HG03135 (cell line): ENCODE measurements around the gene COA5.

ENCODE experiments used
- ATAC-seq: cut with Tn5 transposase; IDR thresholded peaks from one replicate; pipeline ENCODE4 v1.9.1; 2021; ENCODE audit warnings: mild to moderate bottlenecking, moderate library complexity; ENCODE audit not compliant: unreplicated experiment

The COA5 gene

DNA sequence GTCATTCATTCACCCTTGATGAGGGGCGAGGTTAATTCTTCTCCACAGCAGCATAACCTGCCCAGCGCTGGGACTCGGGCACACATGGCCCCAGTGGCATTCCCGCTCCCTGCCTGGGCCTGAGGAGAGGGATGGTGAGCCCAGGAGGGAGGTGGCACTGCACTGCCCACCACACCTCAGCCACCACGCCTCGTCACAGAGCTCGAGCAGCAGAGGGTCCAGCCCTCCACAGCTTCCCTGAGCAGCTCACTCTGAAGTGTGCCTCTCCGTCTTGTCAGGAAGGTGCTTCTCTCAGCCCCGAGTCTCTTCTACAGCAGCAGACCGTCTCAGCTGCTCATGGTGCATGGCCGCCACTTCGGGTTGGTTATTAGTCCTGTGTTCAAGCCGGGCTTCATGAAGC lies 34.9 kb downstream of the COA5 start:
- ATAC-seq: no peak

DNA sequence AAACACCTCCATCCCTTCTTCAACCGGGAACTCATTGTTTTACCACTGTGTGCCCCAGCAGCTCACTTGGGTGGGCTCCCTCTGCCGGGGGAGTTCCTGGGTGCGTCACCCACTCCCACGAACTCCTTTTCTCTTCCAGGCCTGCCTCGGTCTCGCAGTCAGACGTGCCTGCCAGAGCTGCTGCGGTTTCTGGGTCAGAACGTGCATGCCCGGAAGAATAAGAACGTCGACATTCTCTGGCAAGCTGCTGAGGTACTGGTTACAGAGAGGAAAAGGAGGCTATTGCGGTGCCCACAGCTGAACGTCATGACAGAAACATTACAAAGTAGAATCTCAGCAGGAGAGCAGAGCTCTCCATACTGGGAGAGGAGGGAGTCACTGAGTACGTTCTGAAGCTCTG lies 35.6 kb downstream of the COA5 start:
- no peak for ATAC-seq

DNA sequence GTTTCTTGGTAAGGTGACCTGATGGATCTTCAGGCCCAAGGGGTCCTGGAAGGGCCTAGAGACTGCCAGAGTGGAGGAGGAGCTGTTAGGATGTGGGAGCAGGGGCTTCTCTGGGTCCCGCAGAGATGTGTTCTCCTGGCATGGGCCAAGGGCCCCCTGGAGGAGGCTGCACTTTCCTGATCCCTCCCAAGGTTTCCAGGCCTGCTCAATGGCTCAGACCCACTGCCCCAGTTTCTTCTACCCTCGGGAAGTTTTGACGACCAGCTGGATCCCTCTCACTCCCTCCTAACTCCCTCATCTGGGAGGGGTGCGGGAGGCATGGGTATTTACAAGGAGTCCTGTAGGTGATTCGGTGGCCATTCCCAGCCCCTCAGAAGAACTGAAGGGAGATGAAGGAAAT lies 36.1 kb downstream of the COA5 start:
- ATAC-seq: no peak

DNA sequence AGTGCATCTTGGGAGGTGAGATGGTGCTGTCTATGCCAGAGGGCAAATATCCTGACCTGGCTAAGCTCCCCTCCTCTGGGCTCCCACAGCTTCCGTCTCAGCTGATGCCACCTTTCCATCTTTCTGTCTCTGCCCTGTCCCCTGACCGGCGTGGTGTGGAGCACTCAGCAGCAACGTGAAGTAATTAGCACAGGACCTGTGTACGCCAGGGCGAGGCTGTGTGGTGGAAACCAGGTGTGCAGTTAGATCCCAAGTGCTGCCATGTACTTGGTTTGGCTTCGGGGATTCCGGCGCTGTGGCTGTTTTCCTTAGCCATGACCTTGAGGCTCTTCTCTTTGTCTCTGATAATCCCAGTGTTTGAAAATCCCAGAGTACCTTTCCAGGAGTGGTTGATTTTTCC lies 36.5 kb downstream of the COA5 start:
- no peak for ATAC-seq

DNA sequence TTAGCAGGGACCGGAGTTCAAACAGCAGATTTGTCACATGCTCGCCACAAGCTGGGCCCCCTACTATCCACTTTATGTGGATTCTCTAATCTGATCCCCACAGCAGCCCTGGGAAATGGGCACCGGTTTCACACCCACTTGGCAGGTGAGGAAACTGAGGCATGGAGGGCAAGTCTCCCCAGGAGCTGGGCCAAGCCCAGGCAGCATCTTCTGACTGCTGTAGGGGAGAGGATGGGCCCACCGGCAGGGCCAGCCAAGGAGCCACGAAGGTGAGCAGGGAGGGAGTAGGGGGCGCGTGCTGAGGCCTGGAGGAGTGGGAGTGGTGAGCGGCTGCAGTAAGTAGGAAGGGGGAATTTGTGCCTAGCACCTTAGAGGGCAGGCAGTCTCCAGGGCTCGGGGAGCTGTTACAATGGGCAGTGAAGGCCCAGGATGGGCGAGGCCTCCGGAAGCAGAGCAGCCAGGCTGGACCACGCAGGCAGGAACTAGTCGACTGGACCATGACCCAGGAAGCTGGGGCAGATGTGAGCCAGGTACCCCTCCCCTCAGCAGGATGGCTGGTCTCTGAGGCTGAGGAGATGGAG lies 37.1 kb downstream of the COA5 start:
- ATAC-seq: no peak

DNA sequence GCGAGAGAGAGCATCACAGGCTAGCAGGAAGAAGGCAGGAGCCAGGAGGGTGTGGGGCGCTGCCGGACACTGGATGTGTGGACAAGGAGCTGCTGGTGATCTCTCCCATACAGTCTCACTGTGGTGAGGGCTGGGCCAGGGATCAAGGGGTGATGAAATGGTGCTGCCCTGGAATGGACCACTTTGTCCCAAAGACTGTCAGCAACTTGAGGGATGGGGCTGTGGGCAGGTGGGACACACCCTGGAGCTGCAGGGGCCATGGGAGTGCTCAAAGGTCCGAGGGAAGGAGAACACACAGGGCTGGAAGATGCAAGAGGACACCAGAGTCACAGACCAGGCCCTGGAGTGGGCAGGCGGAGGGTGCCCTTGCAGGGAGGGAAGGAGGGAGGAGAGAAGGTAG lies 38.0 kb downstream of the COA5 start:
- no peak for ATAC-seq

DNA sequence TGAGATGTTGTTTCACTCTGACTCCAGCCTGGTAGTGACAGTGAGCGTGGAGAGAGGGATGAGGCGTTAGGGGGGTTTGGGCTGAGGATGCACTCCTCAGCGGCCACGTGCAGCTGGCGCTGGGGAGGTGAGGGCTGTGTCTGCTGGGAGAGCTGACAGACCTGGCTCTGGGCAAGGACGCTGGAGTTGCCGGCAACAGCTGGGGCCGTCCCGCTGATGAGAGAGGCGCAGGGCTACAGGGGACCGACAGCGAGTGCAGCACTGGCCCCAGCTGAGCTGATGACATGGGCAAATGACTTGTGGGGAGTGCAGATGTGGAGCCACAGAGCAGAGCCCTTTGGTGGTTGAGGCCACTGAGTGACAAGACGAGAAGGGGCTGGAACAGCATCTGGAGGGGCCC lies 38.4 kb downstream of the COA5 start:
- no peak for ATAC-seq

DNA sequence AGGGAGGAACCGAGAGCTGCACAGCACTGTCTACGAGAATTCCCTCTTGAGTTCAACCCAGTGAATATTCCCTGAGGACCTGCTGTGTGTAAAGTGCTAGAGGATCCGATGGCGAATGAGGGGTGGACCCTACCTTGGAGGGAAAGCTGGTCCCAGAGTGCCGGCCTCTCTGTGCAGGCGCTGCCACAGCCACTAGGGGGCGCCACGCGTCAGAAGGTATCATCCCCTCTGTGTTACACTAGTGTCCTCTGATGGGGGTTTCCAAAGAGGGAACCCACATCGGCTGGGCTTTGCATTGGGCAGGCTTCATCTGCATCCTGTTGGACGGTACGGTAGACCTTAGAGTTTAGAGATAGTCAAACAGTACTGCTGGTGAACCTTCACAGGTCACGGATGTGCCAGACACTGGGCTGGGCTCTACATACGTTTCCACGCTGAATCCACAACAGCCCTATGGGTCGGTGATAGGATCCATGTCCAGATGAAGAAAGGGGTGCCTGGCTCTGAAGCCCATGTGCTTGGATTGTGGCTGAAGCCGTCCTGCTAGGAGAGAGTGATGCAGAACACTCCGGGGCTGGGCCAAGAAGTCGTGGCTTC lies 39.0 kb downstream of the COA5 start:
- ATAC-seq: no peak

DNA sequence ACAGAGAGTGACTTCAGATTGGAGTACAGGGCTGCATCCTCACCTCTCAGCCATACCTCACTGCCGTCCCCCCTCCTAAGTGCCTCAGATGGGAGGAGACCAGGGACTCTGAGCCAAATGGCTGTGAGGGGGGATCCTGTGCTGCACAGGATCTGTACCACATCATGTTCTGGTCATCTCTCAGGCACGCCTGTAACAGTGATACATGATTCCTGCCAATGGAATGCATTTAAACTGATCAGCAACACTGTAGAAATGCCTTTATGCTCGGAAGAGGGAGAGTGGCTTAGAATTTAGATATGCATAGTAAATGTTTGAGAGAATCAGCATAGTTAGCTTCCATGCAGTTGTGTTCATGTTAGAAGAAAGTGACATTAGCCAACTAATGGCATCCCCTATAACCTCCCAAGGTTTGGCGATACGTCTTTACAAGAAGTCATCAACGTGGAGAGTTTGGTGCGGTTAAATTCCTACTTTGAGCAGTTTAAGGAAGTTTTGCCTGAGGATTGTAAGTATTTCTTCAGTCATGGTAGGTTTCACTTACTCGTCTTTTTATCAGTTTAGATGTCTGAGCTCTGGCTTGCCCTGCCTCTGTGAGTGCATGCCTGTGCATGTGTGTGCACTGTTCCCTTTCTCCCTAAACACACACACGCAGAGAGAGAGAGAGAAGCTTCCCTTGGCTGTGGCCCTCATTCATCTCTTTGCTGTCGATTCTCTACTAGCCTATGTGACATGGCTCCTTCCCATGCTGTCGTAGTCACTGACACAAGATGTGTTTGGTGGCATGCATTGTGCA lies 40.0 kb downstream of the COA5 start:
- ATAC-seq: no peak

DNA sequence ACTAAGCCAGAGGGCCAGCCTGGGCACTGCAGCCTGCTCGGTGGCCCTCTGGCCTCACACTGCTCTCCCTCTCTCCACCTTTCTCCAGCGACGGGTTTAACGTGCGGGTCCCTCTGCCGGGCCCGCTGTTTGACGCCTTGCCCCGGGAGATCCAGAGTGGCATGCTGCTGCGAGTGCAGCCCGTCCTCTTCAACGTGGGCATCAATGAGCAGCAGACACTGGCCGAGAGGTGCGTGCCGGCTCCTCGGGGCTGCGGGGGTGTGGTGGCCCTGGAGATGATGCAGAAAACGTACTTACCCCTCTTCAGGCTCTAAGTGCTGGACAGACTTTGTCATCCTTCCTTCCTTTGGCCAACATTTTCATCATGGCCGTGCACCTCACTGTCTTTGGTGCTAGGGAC lies 42.4 kb downstream of the COA5 start:
- ATAC-seq: no peak

DNA sequence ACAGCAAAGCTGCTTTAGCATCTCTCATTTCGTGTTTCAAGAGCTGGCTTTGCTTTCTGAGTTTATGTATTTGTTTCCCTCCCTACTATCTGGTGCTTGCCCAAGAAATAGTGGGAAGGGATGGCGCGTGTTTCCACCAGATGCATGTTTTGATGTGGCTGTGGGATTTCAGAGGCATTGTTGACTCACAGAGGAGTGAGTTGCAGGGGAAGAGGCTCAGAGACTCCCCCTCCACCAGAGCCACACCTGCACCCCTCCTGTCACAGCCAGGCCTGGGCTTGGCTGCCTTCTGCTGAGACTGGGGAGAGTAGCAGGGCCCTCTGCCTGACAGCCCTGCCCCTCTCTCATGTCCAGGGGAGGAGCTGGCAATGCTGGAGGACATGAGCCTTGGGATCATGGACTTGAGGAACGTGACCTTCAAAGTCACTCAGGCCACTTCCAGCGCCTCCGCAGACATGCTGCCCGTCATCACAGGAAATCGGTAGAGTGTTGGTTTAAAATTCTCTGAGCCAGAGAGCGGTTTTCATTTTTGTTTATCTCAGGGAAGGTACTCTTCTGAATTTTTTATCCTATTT lies 42.9 kb downstream of the COA5 start:
- no peak for ATAC-seq

DNA sequence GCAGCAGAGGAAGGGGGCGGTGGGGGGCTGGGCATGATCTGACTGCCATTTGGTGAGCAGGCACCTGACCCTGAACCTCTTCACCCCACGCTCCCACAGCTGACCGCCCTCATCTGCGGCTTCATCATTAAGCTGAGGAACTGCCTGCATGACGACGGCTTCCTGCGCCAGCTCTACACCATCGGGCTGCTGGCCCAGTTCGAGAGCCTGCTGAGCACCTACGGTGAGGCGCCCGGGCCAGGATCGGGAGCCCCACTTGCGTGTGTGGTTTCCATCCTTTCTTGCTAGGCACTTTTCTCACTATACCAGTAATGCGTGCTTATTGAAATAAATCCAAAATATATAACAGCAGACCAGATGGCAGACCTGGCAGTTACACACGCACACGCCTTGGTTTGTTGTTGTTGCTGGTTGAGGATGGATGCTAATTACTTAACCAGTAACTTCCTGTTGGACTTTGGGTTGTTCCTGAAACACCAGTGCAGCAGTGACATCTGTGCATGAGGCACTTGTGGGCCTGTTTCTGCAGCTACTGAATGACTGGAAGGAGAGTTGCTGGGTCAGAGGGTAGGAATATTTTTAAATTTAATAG lies 43.7 kb downstream of the COA5 start:
- ATAC-seq: no peak

DNA sequence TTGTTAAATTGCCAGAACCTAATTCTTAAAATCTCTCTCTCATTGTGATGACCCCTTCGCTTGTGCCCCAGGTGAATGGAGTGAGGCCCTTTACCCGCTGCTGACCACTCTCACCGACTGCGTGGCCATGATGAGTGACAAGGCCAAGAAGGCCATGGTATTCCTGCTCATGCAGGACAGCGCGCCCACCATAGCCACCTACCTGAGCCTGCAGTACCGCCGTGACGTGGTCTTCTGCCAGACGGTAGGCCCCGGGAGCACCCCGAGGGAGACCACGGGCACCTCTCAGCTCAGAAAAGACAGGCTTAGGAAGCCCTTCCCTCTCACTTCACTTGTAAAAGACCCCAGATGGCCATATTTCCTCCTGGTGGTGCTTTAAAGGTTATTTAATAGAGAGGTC lies 44.9 kb downstream of the COA5 start:
- ATAC-seq: no peak

DNA sequence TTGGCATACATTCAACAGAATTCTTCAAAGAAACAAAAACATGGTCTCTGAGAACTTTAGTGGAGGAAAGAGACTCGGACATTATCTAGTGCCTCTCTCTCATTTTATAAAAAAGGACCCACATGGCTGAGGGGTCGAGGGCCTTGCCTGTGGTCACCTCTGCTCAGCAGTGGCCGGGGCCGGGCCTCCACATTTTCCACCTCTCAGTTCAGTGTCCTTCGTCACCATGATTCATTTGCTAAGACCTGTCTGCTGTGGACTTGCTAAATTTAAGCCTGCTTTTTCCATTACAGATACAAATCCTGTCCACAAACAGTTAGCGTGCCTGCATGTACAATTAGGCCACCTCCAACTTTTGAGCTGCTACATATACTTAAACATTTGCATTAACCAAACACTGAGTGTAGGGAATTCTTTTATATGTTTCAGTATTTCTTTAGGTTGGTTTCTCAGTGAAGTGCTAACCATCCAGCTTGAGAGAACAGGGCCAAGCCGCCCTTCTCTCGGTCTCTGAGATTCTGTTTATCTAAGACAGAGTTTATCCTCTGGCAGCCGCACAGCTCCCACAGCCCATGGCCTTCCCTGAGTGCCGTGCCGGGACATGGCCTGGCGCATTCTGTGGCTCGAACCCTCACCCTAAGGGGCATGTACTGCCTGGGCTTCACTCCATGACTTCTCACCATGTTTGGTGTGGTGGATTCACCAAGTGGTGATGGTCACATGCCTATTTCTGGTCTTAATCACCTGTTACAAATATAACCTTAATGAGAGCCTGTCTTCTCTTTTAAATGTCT lies 46.2 kb downstream of the COA5 start:
- ATAC-seq: no peak

DNA sequence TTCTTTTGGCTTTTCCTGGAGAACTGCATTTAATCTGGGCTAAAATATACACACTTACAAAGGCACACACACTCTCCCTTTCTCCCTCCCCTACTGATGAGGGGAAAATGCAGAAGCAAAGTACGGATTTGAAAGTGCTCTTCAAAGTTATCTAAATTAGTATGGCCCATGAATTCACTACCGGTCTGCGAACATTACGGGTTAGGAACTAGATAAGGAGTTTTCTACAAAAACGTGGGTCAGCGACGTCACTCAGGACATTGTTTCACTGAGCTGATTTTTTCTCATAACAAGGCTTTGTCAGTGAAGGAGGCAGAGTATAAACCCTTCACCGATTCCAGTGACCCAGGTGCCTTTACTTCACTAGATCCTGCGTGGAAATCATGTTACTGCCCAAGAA lies 47.3 kb downstream of the COA5 start:
- no peak for ATAC-seq

DNA sequence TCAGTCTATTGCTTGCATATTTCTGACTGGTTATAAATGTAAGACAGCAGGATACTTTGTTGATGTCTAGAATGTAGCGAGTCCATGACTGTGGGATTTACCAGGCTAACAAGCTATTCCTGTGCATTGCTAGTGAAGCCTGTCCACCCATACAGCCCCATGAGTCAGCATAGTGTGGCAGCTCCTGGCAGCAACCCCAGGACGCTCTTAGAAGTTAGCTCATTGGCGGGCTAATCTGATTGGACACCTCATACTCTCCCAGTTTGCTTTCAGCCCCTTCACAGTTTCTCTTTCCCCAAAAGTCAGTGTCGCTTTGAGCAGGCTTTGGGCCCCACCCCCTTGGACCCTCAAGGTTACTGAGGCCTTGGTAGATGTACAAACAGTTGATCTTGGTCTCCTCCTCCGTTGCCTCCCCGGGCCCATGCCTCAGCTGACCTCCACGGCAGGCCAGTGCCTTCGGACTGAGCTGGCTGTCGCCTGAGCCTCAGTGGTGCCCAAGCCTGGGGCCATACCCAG lies 48.0 kb downstream of the COA5 start:
- ATAC-seq: no peak

DNA sequence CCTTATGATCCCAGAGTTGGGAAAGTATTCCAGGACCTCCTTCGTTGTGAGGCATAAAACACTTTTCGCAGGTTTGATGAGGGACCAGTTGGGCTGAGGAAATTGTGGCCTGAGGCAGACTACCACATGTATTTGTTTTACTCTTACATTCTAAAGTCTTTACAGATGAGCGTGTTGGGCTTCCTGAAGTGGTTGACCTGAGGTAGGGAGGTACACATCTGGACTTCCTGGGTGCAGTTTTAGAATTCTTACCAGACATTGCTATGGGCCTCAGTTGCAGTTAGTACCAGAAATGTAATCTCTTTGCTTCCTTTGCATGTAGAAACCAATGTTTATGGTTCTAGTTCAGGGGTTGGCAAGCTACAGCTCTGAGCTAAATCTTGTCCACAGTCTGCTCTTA lies 48.7 kb downstream of the COA5 start:
- no peak for ATAC-seq

DNA sequence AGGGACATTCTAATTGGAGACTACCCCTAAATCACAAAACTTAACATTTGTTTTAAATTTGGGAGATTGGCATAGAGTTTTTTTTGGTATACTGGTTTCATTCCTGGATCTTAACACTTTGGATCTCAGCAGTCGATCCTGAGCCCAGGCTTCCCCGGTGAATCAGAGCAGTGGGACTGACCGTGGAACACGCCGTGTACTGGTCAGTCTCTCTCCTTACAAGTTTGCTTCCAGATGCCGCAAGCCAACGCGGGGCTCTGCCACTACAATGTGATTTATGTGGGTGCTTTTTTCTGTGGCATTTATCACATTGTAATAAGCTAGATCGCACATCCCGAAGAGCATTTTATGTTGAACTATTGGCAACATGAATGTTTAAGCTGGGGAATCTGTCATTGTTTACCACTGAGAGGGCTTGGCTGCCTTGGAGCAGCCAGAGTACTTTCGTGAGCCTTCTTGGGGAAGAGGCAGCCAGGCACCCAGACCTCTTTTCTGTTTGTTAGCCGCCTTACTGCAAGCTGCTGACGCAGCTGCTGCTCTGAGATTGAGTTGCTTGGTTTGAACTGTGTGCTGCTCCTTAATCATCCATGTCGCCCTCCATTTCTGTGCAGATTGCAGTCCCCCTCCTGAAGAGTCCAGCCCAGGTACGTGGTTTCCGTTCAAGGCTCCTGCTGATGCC lies 49.3 kb downstream of the COA5 start:
- ATAC-seq: no peak

DNA sequence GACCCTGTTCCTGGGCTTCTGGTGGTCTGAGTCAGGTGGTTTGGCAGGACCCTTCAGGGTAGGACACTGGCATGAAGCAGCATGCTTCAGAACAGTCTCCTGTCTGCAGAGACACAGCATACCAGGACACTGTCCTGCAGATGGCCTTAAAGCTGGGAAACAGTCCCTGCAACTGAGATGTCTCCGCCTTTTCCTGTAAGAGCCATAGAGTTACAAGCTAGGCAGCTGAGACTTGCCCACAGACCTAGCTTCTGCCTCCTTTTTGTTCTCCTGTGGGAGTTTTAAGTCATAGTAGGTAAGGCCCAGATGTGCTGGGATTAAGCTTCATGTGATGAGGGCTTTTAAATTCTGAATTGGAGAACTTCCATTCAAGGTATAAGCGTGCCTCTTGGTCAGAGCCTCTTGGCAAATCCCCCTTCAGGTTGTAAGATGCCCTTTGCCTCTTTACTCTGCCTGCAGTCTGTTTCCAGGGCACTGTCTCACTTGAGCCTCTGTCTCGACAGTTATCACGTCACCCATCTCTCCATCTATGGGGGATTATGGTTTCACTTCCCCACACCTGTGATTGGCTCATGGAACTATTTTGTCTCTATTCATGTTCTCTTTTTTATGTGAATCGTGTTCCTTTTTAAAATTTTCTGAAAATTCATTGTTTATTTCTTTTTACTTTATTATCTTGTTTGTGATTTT lies 51.8 kb downstream of the COA5 start:
- ATAC-seq: peak; percentile 58

DNA sequence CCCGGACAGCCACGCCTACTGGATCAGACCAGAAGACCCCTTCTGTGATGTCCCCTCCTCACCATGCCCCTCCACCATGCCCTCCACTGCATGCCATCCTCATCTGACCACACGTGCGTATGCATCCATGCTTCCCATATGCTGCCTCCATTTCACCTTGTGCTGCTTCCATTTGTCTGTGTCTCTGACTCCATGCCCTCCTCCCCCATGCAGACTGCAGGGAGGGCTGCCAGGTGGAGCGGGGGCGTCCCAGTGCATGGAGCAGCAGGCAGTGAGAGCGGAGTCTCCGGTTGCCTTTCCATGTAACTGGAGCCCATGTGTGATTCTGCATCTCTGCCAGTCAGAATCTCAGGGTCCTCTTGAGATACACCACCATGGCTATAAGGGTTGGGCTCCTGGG lies 52.6 kb downstream of the COA5 start:
- no peak for ATAC-seq
